ENCODE results near the gene ZBTB42. TPM values are rescaled to one million over a fixed set of nuclear protein-coding genes. Genes with fewer than 3 reads are reported as not detected.

The ZBTB42 gene
- total and polyA plus RNA-seq, 2 of the 13 experiments (the other 11 are each of a cell fraction or from before 2014, with no cell fraction given), result 2.8 to 4.2 TPM

DNA sequence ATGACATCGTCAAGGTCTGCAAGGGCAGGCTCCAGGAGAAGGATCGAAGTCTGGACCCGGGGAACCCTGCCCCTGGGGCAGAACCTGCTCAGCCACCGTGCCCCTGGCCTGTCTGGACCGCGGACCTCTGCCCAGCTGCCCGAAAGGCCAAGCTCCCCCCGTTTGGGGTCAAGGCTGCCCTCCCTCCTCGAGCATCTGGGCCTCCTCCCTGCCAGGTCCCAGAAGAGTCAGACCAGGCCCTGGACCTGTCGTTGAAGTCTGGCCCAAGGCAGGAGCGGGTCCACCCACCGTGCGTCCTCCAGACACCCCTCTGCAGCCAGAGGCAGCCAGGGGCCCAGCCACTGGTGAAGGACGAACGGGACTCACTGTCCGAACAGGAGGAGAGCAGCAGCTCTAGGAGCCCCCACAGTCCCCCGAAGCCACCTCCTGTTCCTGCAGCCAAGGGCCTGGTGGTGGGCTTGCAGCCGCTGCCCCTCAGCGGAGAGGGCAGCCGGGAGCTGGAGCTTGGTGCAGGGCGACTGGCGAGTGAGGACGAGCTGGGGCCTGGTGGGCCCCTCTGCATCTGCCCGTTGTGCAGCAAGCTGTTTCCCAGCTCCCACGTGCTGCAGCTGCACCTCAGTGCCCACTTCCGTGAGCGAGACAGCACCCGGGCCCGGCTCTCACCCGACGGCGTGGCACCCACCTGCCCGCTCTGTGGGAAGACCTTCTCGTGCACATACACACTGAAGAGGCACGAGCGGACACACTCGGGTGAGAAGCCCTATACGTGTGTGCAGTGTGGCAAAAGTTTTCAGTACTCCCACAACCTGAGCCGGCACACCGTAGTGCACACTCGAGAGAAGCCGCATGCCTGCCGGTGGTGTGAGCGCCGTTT lies 856 bp downstream of the ZBTB42 start (continued):
- TF ChIP-seq KAT7 (CRISPR knock-in tag; IDR thresholded peaks at IDR 0.05; ENCODE audit: borderline replicate concordance), result 0 out of 2 replicates have a peak, but pooled peaks have one; percentile 23
- TF ChIP-seq SPEN (CRISPR knock-in tag; IDR thresholded peaks at IDR 0.05; ENCODE audit: low read depth), result no peak
- no peak for TF ChIP-seq ZFP36L2 (CRISPR knock-in tag; IDR thresholded peaks at IDR 0.05)
- no peak for TF ChIP-seq ZUFSP (CRISPR knock-in tag; IDR thresholded peaks at IDR 0.05; ENCODE audit: borderline replicate concordance)
- TF ChIP-seq, protein P1, sequence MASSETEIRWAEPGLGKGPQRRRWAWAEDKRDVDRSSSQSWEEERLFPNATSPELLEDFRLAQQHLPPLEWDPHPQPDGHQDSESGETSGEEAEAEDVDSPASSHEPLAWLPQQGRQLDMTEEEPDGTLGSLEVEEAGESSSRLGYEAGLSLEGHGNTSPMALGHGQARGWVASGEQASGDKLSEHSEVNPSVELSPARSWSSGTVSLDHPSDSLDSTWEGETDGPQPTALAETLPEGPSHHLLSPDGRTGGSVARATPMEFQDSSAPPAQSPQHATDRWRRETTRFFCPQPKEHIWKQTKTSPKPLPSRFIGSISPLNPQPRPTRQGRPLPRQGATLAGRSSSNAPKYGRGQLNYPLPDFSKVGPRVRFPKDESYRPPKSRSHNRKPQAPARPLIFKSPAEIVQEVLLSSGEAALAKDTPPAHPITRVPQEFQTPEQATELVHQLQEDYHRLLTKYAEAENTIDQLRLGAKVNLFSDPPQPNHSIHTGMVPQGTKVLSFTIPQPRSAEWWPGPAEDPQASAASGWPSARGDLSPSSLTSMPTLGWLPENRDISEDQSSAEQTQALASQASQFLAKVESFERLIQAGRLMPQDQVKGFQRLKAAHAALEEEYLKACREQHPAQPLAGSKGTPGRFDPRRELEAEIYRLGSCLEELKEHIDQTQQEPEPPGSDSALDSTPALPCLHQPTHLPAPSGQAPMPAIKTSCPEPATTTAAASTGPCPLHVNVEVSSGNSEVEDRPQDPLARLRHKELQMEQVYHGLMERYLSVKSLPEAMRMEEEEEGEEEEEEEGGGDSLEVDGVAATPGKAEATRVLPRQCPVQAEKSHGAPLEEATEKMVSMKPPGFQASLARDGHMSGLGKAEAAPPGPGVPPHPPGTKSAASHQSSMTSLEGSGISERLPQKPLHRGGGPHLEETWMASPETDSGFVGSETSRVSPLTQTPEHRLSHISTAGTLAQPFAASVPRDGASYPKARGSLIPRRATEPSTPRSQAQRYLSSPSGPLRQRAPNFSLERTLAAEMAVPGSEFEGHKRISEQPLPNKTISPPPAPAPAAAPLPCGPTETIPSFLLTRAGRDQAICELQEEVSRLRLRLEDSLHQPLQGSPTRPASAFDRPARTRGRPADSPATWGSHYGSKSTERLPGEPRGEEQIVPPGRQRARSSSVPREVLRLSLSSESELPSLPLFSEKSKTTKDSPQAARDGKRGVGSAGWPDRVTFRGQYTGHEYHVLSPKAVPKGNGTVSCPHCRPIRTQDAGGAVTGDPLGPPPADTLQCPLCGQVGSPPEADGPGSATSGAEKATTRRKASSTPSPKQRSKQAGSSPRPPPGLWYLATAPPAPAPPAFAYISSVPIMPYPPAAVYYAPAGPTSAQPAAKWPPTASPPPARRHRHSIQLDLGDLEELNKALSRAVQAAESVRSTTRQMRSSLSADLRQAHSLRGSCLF (CRISPR knock-in tag; IDR thresholded peaks at IDR 0.05; ENCODE audit: borderline replicate concordance), result no peak
- TF ChIP-seq RBM22 (optimal IDR thresholded peaks at IDR 0.05; ENCODE audit: low read length), result no peak
- no peak for TF ChIP-seq MXI1 (IDR thresholded peaks at IDR 0.05; ENCODE audit: borderline replicate concordance, low read depth, low read length)
- TF ChIP-seq ZNF562 (CRISPR knock-in tag; IDR thresholded peaks at IDR 0.05; ENCODE audit: borderline replicate concordance), result no peak
- TF ChIP-seq, protein P2, sequence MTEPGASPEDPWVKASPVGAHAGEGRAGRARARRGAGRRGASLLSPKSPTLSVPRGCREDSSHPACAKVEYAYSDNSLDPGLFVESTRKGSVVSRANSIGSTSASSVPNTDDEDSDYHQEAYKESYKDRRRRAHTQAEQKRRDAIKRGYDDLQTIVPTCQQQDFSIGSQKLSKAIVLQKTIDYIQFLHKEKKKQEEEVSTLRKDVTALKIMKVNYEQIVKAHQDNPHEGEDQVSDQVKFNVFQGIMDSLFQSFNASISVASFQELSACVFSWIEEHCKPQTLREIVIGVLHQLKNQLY (CRISPR knock-in tag; IDR thresholded peaks at IDR 0.05), result no peak
- no peak for TF ChIP-seq FLYWCH1 (CRISPR knock-in tag; IDR thresholded peaks at IDR 0.05)
- TF ChIP-seq MAFG (CRISPR knock-in tag; IDR thresholded peaks at IDR 0.05), result no peak
- TF ChIP-seq MTA1 (CRISPR knock-in tag; IDR thresholded peaks at IDR 0.05; ENCODE audit: borderline replicate concordance), result peak; percentile 51; the same call in 1 of the 2 replicates
- no peak for TF ChIP-seq ZMYM2 (CRISPR knock-in tag; IDR thresholded peaks at IDR 0.05)
- TF ChIP-seq HOXA3 (CRISPR knock-in tag; IDR thresholded peaks at IDR 0.05), result no peak
- TF ChIP-seq RXRB (CRISPR knock-in tag; IDR thresholded peaks at IDR 0.05; ENCODE audit: borderline replicate concordance), result no peak
- TF ChIP-seq FOXM1 (CRISPR knock-in tag; IDR thresholded peaks at IDR 0.05), result no peak
- TF ChIP-seq HOXD1 (CRISPR knock-in tag; IDR thresholded peaks at IDR 0.05), result no peak
- peak; percentile 8; the same call in 1 of the 2 replicates for TF ChIP-seq NCOA1 (CRISPR knock-in tag; IDR thresholded peaks at IDR 0.05)
- TF ChIP-seq GABPB1 (CRISPR knock-in tag; IDR thresholded peaks at IDR 0.05), result no peak
- no peak for TF ChIP-seq POGZ (CRISPR knock-in tag; IDR thresholded peaks at IDR 0.05)
- TF ChIP-seq GFI1 (CRISPR knock-in tag; IDR thresholded peaks at IDR 0.05; ENCODE audit: borderline replicate concordance), result no peak
- TF ChIP-seq ZNF451 (CRISPR knock-in tag; IDR thresholded peaks at IDR 0.05), result 0 out of 2 replicates have a peak, but pooled peaks have one; percentile 56
- TF ChIP-seq YEATS4 (CRISPR knock-in tag; IDR thresholded peaks at IDR 0.05; ENCODE audit: borderline replicate concordance), result no peak
- TF ChIP-seq TEAD3 (CRISPR knock-in tag; optimal IDR thresholded peaks at IDR 0.05; ENCODE audit: borderline replicate concordance), result no peak

Measured in HepG2 (cell line).